Activated effector memory CD4-positive, alpha-beta T cell treated with anti-CD3 and anti-CD28 coated beads, Interleukin-2, amount 50 U/mL, for 16 hours (primary cell): ENCODE measurements around the gene ACTG1.
"Not testable (repeated sequence)": the region's sequence is repeated elsewhere in the genome, so short reads cannot be mapped to it uniquely, and the experiment has no call there.

Experiments
- DNase-seq: peaks from one replicate; pipeline ENCODE4 v3.0.0-alpha.2; 2020

Gene ACTG1

DNA sequence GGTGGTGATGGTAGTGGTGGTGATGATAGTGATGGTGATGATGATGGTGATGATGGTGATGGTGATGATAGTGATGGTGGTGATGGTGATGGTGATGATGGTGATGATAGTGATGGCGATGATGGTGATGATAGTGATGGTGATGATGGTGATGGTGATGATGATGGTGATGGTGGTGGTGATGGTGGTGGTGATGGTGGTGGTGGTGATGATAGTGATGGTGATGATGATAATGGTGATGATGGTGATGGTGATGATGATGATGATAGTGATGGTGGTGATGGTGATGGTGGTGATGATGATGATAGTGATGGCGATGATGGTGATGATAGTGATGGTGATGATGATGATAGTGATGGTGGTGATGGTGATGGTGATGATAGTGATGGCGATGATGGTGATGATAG, 19.4 kb upstream of the ACTG1 start:
- not testable (repeated sequence) for DNase-seq

DNA sequence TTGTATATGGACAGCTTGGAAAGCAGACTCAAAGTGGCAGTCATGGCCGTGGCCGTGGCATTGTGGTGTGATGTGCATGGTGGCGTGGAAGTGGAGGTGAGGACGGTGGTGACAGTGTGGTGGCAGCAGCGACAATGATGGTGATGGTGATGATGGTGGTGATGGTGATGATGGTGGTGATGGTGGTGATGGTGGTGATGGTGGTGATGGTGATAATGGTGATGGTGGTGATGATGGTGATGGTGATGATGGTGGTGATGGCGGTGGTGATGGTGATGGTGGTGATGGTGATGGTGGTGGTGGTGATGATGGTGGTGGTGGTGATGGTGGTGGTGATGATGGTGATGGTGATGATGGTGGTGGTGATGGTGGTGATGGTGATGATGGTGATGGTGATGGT, 18.4 kb upstream of the ACTG1 start:
- not testable (repeated sequence) for DNase-seq

DNA sequence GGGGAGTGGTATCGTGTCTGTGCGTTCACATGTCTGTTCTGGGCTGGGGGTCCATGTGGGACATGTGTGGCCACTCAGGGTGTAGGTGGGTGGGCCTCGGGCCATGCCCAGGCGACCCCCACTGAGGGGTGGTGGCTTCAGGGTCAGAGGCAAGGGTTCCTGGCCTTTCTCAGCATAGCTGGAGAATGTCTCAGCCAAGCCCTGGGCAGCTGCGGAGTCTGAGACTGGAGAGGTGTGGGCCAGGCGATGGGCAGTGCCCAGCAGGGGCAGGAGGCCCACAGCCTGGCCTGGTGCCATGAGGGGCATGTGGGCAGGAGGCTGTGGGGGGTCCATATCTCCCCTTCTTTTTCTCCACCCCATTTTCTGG, 16.8 kb upstream of the ACTG1 start:
- DNase-seq = no peak

DNA sequence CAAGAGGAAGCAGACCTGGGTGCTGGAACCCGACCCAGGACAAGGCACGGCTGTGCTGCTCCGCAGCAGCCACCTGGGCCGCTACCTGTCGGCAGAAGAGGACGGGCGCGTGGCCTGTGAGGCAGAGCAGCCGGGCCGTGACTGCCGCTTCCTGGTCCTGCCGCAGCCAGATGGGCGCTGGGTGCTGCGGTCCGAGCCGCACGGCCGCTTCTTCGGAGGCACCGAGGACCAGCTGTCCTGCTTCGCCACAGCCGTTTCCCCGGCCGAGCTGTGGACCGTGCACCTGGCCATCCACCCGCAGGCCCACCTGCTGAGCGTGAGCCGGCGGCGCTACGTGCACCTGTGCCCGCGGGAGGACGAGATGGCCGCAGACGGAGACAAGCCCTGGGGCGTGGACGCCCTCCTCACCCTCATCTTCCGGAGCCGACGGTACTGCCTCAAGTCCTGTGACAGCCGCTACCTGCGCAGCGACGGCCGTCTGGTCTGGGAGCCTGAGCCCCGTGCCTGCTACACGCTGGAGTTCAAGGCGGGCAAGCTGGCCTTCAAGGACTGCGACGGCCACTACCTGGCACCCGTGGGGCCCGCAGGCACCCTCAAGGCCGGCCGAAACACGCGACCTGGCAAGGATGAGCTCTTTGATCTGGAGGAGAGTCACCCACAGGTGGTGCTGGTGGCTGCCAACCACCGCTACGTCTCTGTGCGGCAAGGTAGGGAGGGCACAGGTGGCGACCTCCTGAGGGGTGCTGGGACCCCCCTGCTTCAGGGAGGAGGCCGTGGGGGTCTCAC, 16.2 kb upstream of the ACTG1 start:
- no peak for DNase-seq

DNA sequence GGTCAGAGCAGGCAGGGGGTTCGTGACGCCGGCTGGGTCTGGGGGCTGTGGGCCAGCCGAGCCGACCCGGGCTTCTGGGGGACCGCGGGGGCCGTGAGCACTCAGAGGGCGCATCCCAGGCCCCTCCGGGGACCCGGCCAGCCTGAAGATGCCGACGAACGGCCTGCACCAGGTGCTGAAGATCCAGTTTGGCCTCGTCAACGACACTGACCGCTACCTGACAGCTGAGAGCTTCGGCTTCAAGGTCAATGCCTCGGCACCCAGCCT, 15.7 kb upstream of the ACTG1 start:
- DNase-seq = no peak

DNA sequence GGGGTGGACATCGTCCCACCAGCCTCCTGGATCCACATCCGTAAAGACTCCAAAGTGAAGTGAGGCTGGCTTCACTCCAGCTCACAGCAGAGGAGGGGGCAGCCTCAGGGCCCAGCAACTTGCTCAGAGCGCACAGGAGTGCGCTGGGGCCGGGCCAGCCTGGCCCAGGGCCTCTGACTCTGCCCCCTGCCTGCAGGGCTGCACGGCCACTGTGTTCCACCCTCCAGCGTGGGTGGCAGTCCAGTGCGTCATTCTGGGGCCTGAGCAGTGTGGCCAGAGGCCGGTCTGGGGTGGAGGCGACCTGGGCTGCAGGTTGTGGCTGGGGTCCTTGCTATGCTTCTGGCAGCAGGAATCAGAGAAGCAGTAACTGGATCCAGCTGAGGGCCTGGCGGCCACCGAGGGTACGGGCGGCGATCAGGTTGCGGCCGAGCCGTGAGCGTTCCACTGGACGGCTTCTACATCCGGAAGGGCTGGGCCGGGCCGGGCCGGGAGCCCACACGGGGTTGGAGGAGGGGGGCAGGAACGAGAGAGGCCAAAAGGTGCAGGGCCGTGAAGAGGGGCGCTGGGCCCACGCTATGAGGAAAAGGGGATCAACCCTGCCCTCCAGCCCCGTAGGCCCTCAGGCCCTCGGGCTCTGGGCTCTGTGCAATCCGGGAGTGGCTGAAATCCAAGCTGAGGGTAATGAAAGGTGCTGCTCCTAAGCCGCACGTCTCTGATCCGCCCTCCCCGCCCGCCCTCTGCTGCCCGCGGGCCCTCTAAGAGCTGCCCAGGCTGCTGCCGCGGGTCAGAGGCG, 15.2 kb upstream of the ACTG1 start, which contains the start of gene FSCN2:
Gene FSCN2, plus strand, starts transcription at position 787 of the 793 bp plus-strand sequence. CDS start 155 bp downstream, outside the sequence.
- no peak for DNase-seq

DNA sequence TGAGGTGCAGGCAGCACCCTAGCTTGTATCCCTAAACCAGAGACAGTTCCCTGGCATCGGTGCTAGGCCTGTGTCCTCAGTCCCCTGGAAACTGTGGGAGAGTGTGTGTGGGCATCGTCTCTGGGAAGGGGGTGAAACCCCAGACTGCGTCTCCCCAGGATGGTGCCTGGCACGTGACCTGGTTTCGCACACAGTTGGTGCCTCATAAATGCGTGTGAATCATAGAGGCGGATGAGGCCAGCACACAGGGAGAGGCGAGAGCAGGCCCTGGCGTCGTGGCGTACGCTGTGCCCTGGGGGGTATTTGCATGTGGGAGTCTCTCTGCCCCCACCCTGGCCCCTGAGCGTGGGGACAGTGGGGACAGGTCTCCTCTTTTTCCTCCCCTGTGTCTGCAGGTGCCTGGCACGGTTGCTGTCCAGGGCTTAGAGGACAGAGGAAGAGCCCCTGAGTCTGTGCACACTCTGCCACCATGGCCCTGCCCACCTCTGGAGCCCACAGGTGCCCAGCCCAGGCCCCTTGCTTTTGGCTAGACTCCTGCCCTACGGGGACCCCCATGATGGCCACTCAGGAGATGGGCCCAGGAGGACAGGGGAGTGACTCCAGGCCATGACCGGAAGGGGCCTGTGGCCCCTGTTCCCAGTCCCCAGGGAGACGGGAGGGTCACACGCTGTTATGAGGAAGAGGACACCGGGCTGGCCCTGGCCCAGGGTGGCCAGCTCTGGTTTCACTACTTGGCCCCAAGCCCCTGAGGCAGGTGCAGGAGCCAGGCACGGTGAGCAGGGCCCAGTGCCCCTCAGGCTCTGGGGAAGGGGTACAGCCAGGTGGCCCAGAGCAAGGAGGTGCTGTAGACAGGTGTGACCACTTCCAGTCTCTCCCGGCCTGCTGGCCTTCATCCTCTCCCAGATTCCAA, 14.3 kb upstream of the ACTG1 start:
- DNase-seq = no peak

DNA sequence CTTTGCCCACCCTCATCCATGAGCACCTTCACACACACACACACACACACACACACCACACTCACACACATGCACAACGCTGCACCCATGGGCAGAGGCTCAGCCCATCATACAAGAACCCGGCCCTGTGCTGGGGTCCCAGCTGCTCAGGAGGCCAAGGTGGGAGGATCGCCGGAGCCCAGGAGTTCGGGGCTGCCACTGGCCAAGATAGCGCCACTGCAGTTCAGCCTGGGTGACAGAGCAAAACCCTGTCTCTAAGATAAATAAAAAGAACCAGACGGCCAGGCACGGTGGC, 12.2 kb upstream of the ACTG1 start:
- DNase-seq = no peak

DNA sequence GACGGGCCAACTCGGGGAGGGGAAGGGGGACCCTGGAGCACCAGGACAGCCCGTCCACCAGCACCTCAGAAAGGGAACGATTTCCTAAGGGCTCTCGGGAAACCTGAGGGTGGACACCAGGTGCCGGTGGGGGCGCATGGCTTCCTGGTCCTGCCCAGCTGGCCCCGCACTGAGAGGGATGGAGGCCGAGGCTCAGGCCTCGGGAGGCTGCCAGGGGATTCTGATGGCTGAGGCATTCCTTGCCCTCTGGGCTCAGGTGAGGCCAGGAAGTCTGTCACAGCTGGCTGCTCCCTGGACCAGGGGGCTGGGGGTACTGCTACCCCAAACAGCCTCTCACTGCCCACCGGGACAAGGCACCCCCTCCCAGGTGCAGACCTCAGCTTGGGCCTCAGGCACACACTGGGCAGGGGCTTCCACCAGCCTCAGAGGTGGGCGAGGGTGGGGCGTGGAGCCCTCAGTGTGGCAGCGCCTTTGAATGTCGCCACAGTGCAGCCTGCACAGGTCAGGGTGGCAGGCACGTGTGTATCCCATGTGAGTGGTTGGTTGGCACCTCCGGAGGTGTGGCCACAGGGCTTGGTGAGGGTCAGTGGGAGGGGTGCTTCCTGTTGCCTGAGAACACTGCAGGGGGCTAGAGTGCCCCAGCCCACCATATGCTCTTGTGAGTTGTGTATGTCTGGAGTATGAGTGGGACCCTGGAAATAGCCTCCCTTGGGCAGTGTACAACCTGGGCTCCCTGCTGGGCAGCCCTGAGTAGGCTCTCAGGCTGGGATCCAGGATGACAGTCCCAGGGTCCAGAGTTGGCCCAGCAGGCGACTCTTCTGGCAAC, 11.7 kb upstream of the ACTG1 start:
- no peak for DNase-seq

DNA sequence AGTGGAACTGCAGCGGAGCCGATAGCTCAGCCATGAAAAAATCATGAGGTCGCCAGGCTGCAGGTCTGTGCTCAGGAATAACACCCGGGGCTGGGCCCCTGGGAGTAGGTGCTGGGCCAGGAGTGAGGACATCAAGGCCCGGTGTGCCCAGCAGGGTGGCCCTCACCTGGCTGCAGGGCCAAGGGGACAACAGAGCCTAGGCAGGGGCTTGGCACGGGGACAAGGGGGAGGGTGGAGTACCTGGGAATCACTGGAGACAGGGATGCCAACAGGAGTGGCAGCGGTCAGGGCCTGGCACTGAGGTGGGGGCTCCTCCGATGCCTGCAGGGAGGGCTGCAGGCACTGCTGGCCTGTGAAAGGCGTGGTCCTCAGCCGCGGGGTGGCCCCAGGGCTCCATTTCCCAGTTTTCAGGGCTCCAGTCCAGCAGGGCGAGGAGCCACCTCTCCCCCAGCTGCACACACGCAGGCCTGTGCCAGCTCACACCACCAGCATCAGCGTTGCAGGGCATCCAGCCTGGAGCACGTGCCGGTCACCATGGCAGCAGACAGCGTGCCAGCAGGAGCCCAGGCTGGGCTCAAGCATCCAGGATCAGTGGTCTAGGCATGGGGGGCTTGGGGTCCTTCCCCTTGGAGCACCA, 10.9 kb upstream of the ACTG1 start:
- no peak for DNase-seq

DNA sequence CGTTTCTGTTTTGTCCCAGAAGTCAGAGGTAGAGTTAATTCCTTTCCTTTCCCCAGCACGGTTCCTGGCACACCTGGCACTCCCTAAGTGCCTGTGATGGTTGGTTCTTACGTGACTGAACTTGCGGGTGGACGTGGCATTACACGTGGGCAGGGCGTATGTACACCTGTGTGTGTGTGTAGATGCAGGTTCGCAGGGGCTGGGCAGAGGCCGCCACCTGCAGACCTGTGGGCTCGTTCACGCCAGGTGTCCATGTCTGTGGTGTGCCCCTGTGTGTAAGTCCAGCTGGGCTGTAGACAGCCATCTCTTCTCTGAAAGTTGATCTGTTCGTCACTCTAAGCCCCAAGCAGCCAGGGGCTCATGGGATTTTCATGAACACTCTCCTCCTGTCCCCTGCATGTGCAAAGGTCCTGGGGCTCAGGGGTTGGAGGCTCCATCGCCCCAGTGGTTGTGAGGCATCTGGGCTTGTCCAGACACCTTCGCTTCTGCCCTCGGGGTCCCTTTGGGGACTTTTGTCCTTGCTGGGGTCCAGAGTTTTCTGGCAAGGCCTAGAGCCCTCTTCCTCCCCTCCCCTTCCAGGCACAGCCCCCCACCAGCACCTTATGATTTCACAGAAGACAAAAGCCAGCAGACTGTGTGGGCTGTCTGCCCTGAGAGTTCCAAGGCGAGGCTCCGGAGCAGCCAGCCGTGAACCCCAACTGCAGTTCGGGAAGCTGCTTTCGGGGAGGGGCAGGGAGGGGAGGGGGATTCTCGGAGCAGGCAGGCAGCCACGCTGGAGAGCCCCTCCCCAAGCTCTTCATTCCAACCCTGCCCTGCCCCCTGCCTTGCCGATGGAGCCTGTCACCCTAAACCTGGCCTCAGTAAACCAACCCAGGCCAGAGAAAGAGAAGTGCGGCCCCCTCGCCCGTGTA, 10.1 kb upstream of the ACTG1 start:
- DNase-seq = no peak

DNA sequence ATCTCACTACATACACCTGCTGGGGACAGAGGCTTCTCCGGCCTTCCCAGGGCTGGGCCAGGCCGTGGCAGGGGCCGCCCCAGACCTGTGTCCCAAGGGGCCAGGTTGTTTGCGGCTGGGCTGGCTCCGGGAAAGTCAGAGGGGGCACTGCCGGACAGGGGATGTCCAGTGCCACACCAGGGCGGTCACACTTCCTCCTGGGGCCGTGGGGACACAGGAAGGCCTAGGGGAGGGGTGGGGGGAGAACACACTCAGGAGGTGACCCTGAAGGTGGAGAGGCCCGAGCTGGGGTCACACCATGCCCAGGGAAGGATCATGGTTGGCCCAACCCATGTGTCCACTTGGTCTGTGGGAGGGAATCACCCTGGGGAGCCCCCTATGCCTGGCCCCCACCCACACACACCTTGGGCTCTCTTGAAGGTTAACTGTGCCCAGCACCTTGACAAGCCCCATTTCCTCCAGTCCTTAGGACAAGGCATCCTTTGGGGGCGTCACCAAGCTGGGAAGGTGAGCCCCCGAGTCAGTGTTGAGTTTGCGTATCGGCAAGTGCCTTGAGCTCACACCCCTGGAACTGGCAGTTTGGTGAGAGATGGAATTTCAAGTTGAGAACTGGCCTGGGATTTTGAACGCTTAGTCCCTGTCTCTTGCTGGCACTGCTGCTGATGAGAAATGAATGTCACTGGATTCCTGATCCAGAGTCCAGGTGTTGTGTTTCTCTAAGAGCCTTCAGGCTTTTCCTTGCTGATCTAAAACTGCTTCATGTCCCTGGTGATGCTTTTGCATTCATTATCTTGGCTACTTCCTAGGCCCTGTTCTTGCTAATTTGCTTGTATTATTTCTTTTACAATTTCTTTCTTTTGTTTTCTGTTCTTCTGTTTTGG, 7.7 kb upstream of the ACTG1 start:
- DNase-seq = no peak

DNA sequence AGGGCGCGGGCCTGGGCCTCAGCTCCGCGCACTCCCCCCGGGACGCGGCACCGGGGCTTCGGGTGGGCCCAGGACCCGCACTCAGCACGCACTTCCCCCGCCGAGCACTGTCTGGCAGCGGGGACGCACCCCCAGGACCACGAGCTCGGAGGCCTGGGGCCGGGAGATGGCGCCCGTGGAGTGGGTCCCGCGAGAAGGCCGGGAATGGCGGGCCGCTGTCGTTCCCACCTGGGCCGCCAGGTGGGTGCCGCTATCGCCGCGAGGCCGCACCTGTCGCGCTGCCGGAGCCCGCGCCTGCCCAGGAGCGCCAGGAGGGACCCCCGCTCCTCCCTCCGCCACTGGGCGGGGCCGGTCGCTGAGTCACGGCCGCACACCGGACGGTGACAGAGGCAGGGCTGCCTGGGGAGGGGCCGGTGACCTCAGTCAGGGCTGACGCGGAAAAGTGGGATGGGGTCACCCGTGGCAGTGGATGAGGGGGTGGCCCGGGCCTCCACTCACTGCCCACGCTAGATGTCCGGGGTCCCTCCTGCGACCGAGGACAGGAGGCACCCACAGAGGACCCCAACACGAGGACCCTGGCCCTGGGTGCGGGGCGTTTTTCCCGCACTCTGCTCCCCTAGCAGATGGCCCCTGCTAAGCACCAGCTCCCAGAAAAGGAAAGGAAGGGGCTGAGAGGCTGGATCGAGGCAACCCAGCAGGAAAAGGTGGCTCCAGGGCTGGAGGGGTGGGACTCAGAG, 6.9 kb upstream of the ACTG1 start:
- DNase-seq = peak; percentile 89

DNA sequence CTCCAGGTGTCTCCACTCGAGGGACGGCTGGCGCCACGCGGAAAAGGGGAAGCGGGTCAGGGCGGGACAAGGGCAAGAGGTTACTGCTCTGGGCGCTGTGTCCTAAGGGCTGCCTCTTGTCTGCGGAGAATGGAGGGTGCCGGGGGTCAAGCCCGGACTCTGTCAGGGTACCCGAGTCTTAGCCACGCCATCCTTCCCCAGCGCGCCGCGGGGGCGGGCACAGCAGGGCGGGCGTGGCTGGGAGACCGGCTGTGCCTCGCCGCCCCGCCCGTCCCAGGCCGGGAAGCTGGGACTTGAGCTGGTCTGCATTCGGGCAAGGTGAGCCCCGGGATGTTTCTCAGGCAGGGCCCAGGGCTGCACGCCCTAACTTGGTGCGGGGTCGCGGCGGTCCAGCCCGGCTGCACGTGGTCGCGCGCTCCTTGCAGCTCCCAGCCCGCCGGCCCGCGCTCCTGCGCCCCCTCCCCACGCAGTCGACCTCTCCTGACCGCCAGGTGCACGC, 6.2 kb upstream of the ACTG1 start:
- DNase-seq = peak; percentile 73

DNA sequence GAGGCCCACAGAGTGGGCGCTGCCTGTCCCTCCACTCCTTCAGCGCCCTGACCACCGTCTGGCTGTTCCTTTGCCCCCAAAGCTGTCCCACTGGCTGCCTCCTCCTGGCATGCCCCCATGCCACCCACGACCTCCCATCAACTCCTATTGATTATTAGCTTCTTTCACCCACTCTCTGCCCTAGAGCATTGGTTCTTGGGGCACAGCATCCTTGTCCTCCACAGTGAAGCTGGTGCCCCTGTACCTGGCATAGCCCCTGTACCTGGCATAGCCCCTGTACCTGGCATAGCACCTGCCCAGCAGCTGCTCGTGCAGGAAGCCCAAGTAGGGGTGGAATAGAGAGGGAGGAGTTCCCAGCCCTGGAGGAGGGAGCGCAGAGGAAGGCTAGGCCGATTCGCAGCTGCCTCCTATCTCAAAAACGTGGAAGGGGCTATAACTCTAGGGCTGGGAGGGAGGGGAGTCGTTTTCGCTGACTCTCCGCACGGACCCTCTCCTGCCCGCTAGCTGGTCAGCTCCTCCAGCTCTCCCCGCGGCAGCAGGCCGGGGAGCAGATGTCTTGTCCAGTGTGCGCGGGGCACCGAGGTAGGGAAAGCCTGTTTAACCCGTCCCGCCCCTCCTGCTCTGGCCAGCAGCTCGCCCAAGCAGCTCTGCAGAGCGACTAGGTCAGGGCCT, 5.7 kb upstream of the ACTG1 start:
- no peak for DNase-seq

DNA sequence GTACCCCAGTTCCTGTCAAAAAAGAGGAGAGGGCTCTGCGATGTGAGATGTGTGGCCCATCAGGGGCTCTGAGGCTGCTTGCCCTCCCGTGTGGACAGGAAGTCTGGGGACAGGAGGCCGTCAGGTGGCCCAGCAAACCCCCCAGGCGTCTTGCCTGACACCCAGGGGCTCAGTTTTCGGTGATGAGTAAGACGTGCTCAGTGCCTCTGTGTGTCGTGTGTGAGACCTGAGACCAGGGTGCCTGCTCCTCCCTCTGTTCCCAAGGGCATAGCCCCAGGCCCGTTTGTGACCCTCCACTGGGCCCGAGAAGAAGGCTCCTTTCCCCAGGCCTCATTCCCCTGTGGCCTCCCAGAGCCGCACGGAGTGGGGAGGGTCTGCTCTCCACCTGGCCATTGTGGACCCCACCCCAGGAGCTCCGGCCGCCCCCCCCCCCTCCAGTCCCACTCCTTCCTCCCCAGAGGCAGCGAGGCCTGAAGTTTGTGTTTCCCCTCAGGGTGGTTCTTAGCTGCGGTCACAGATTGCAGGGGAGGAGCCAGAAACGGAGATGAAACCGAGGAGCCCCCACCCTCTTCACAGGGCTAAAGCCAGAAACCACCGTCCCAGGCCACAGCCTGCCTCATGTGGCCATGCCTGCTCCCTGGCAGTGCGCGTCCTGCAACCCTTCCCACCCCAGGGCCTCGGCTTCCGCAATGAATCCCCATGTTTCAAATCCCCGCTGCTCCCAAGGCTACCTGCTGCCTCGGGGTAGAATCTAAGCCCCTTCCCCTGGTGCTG, 4.9 kb upstream of the ACTG1 start:
- DNase-seq = no peak

DNA sequence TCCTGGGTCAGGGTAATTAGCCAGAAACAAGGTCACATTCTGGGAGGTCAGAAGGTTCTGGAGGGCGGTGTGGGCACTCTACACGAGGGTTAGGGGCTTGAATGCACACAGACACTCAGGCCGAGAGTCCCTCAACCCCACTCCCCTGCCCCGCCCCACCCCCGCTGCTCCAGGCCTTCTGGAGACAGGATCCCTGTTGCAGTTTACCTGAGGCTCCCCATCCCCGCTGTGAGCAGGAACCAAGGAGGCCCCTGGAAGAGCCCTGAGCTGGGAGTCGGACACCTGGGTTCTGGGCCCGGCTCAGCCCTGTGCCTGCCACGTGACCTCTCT, 4.4 kb upstream of the ACTG1 start:
- DNase-seq = no peak

DNA sequence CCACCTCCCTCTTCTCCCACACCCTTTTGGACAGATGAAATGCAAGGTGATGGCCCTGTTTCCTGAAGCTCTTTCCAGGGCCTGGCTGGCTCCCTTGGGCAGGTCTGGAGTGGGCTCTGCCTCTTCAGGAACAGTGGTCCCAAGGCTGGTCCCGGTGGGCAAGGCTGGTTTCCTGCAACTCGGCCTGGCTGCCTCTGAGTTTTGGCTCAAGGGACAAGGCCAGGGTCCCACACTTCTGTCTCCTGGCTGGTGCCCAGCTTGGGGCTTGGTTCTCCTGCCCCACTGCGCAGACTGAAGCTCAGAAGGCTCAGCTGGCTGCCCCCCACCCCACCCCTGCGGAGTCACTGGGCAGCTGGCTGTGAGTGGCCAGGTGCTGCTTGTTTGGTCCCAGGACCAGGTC, 3.8 kb upstream of the ACTG1 start:
- no peak for DNase-seq
